Ovary (tissue), 10 donors: ENCODE measurements around the gene FAM3C. TPM values are rescaled to one million over a fixed set of nuclear protein-coding genes. Genes with fewer than 3 reads are reported as not detected.
"Not testable (repeated sequence)": the region's sequence is repeated elsewhere in the genome, so short reads cannot be mapped to it uniquely, and the experiment has no call there.

Source experiments
- DNase-seq, 5 donors: peaks; one replicate each; pipeline ENCODE4 v3.0.0-alpha.2; 2019 to 2020
- H3K27ac ChIP-seq, 2 donors: fragments of 200-600 bp; one replicate each; pipeline versions ENCODE4 v1.5.1 to v1.8.0; 2019 to 2022
- H3K27me3 ChIP-seq: fragments of 200-600 bp; one replicate; pipeline ENCODE4 v1.8.0; 2022
- H3K36me3 ChIP-seq: fragments of 200-600 bp; sonication (generic); one replicate; pipeline ENCODE4 v1.5.1; 2019
- H3K4me1 ChIP-seq: one replicate; pipeline ENCODE4 v1.8.1; 2013; ENCODE audit warnings: mild to moderate bottlenecking, moderate library complexity; ENCODE audit not compliant: insufficient read depth
- H3K4me3 ChIP-seq: fragments of 200-600 bp; sonication (generic); one replicate; pipeline ENCODE4 v1.5.1; 2017
- H3K9me3 ChIP-seq, 2 donors: fragments of 200-600 bp in 1 of 2; sonication (generic) in 1 of 2; one replicate each; pipeline versions ENCODE4 v1.5.1 to v1.8.1; 2013 to 2019; ENCODE audit warnings: mild to moderate bottlenecking in 1 of 2, moderate library complexity in 1 of 2
- EP300 ChIP-seq: sonication (generic); formaldehyde crosslinking; IDR thresholded peaks from one replicate; pipeline ENCODE4 v1.6.1; 2017; ENCODE audit warnings: antibody characterized with exemption
- POLR2A ChIP-seq: fragments of 450-650 bp; IDR thresholded peaks from one replicate; pipeline ENCODE4 v1.6.1; 2017; ENCODE audit warnings: antibody characterized with exemption, mild to moderate bottlenecking, moderate library complexity
- WGBS, 3 donors: extraction: QIAGEN DNeasy Blood & Tissue Kit in 1 of 3; methylation state at CpG; one replicate each; pipeline versions ENCODE4 v1.1.5 to v1.1.7; 2013 to 2017; 5-methylcytosine and 5-hydroxymethylcytosine counted together
- intact Hi-C, 4 donors: fragments of 100-400 bp; cut with DNase I; formaldehyde crosslinking; loops; one replicate each; pipeline versions ENCODE4 v1.11.0 to v1.15.1; 2022 to 2023
- long read RNA-seq, 3 donors: library from polyadenylated mRNA in 2 of 3; unstranded in 2 of 3; transcript quantifications; one replicate each; pipeline ENCODE4 v2.0.0 and lab custom pipeline, GENCODE V29; 2021 to 2026
- polyA plus RNA-seq, 2 donors: library from polyadenylated mRNA; stranded (reverse); fragments of 200-250 nt in 1 of 2; fragments of 350-450 nt in 1 of 2; fragmentation: Illumina TruSeq in 1 of 2; extraction: RNeasy Lipid Tissue Mini Kit (QIAGEN cat#74804) in 1 of 2; gene quantifications; one replicate each; pipeline ENCODE4 v1.2.3, GENCODE V29; 2013 to 2014
- total RNA-seq, 7 donors: library from RNA; depleted of rRNA in 2 of 7; stranded (reverse); fragments of >200 nt in 2 of 7; fragmentation: NEBNext Ultra II Directional in 3 of 7; extraction: Animal tissue kit (Norgen Biotek cat#: 25700) in 3 of 7; gene quantifications; one replicate each; pipeline versions ENCODE4 v1.1.0 to v1.2.4, GENCODE V29; 2016 to 2023
- TF ChIP-seq, protein P1 (sequence below), 3 donors: fragments of 450-650 bp in 2 of 3; fragments of 200-600 bp in 1 of 3; IDR thresholded peaks; one replicate each; pipeline versions ENCODE4 v1.5.1 to v1.8.0; 2016 to 2022; ENCODE audit warnings: antibody characterized with exemption in 3 of 3, mild to moderate bottlenecking in 1 of 3
- donor health status: DM: no; HTN: no; CAD: no; lungs with moderate emphysema.
- donor health status: DM: no; HTN: no; CAD: no.
- donor health status: Bipolar disorder and iron deficiency.
- donor health status: DM: yes; HTN: yes; CAD: no.
- donor health status: DM: no; HTN: no; CAD: no.
- donor health status: DM: yes; HTN: yes; CAD: no.

FAM3C gene
- total RNA-seq, result 10 to 100 TPM; 35.9 to 57.2 (median 48.5) TPM
- 10 to 100 TPM; 31.8 to 88.9 TPM for polyA plus RNA-seq
- long read RNA-seq, donor 1, transcript FAM3C-201 (10 exons, 2,508 nt), result major isoform, 40 of 42 reads
- long read RNA-seq, donor 1, partial matches to known transcripts, result 0 of 42 reads
- long read RNA-seq, donor 1, other reads (novel, unspliced or antisense), result 1 of 42 reads
- long read RNA-seq, donor 2, transcript FAM3C-201 (10 exons, 2,508 nt), result major isoform, 22 of 26 reads
- long read RNA-seq, donor 2, partial matches to known transcripts, result 0 of 26 reads
- long read RNA-seq, donor 2, other reads (novel, unspliced or antisense), result 0 of 26 reads
- long read RNA-seq, donor 3, transcript FAM3C-201 (10 exons, 2,508 nt), result major isoform, 113 of 125 reads
- long read RNA-seq, donor 3, partial matches to known transcripts, result 5 of 125 reads
- long read RNA-seq, donor 3, other reads (novel, unspliced or antisense), result 6 of 125 reads

- no peaks in the 10 kb centered on the region for H3K36me3 ChIP-seq
- DNase-seq, result peak; percentile 92 to 96 (median 94)
- intact Hi-C loops, result no loop called here
- H3K9me3 ChIP-seq, result no peaks in the 10 kb centered on the region
- 1 to 2% (median 1%) methylated on average over 51 to 85 of the region's 85 CpGs for WGBS, 3 donors
- peaks cover 1% of the 10 kb centered on the region for H3K4me1 ChIP-seq
- TF ChIP-seq EP300 (no peak), POLR2A (peak; percentile 89)
- TF ChIP-seq, protein P1, sequence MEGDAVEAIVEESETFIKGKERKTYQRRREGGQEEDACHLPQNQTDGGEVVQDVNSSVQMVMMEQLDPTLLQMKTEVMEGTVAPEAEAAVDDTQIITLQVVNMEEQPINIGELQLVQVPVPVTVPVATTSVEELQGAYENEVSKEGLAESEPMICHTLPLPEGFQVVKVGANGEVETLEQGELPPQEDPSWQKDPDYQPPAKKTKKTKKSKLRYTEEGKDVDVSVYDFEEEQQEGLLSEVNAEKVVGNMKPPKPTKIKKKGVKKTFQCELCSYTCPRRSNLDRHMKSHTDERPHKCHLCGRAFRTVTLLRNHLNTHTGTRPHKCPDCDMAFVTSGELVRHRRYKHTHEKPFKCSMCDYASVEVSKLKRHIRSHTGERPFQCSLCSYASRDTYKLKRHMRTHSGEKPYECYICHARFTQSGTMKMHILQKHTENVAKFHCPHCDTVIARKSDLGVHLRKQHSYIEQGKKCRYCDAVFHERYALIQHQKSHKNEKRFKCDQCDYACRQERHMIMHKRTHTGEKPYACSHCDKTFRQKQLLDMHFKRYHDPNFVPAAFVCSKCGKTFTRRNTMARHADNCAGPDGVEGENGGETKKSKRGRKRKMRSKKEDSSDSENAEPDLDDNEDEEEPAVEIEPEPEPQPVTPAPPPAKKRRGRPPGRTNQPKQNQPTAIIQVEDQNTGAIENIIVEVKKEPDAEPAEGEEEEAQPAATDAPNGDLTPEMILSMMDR (IDR thresholded peaks at IDR 0.05), result peak; percentile 93 to 98 (median 96)
- H3K27ac ChIP-seq, result peak within 1 kb of the TSS; percentile 71 to 73
- H3K27me3 ChIP-seq, result no peaks in the 10 kb centered on the region
- H3K4me3 ChIP-seq, result peak within 1 kb of the TSS; percentile 95
These were observed at the start of gene FAM3C for GRCh38 chr7:121395961-121396757. Gene FAM3C (minus strand): TSS chr7:121396308. CDS start chr7:121382969, 13,339 bp downstream.

DNA sequence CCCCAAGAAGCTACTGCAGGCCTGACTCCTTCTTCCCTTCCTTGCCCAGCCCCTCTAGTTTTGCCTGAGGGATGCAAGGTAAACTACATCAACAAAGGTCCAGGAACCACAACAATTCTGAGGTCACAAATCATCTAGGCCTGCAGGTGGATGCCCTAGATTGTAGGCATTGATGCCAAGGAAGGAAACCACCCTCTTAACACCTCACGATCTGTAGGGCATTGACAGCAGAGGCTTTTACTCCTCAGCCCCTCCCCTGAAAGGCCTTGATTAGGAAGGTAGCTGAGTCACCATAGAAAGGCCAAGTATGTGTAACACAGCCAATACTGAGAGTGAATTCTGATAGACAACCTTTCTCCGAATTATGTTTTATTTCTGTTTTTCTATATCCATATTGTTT, 46.7 kb upstream of the FAM3C start:
- Histone ChIP-seq H3K27ac (no peak overlapping the region), H3K36me3 (no peaks in the 10 kb centered on the region), H3K9me3 (no peaks in the 10 kb centered on the region), H3K4me3 (no peak overlapping the region), H3K4me1 (peaks cover 3% of the 10 kb centered on the region), H3K27me3 (no peaks in the 10 kb centered on the region)
- TF ChIP-seq POLR2A (no peak), EP300 (no peak)
- TF ChIP-seq, protein P1 (IDR thresholded peaks at IDR 0.05), result no peak
- intact Hi-C loops, result no loop called here
- no peak for DNase-seq
- WGBS, 3 donors, result 77 to 89% (median 88%) methylated on average over 2 of the region's 2 CpGs

- Histone ChIP-seq H3K4me1 (peaks cover 3% of the 10 kb centered on the region), H3K27me3 (no peaks in the 10 kb centered on the region), H3K27ac (no peak overlapping the region), H3K4me3 (no peak overlapping the region), H3K36me3 (no peaks in the 10 kb centered on the region), H3K9me3 (no peaks in the 10 kb centered on the region)
- 82 to 89% (median 86%) methylated on average over 18 of the region's 18 CpGs for WGBS, 3 donors
- intact Hi-C loops, result no loop called here
- TF ChIP-seq EP300, result no peak
- TF ChIP-seq, protein P1 (IDR thresholded peaks at IDR 0.05), result no peak
- TF ChIP-seq POLR2A, result no peak
- DNase-seq, result no peak
These were observed 44.9 kb upstream of the FAM3C start for GRCh38 chr7:121440857-121441503.

DNA sequence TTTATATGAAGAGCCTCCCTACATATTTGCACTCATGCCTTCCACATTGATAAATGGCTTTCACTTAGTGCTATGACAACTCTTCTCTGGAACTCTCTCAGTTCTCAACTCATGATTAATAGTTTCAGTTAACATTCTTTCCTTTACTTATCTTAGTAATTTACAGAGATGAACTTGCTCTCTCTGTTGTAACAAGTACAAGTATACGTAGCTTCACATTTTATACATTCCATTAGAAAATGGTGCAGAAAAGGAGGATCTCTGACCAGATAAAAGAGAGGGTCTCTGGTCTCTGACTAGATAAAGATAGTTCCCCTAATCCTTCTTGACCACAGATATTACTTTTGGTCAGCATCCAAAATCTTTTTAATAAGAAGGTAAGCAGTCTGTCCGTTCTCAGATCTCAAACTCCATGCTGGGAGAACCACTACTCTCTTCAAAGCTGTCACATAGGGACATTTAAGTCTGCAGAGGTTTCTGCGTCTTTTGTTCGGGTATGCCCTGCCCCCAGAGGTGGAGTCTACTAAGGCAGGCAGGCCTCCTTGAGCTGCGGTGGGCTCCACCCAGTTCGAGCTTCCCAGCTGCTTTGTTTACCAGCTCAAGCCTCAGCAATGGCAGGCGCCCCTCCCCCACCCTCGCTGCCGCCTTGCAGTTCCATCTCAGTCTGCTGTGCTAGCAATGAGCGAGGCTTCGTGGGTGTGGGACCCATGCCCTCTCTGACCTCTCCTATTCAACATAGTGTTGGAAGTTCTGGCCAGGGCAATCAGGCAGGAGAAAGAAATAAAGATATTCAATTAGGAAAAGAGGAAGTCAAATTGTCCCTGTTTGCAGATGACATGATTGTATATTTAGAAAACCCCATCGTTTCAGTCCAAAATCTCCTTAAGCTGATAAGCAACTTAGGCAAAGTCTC, 42.2 kb upstream of the FAM3C start:
- Histone ChIP-seq H3K27ac (peak overlapping the region in 1 of 2 donors; percentile 6), H3K4me3 (peak overlapping the region; percentile 18)
- H3K27me3 ChIP-seq, H3K4me1 ChIP-seq, H3K9me3 ChIP-seq, H3K36me3 ChIP-seq, intact Hi-C loops: not testable (repeated sequence)
- 2 to 5% (median 4%) methylated on average over 12 of the region's 12 CpGs for WGBS, 3 donors
- DNase-seq, result peak; percentile 64 to 81 (median 71)
